ENCODE data around the gene NXPH4.

- TF ChIP-seq CTCF (conservative IDR thresholded peaks at IDR 0.05; ENCODE audit: low read length), result no peak
- TF ChIP-seq EZH2phosphoT487 (IDR thresholded peaks at IDR 0.05; ENCODE audit: borderline replicate concordance, low read depth, low read length), result no peak
Measured at GRCh38 chr12:57196956-57197355, 19.6 kb upstream of the NXPH4 start.
